Mesothelial cell of epicardium (in vitro differentiated cells): Measurements from ENCODE around the gene SLC38A3. TPM values are rescaled to one million over a fixed set of nuclear protein-coding genes. Genes with fewer than 3 reads are reported as not detected.

Experiments
- DNase-seq, 2 experiments: peaks; one replicate each; pipeline ENCODE4 v3.0.0; 2021; ENCODE audit warnings: low spot score in 2 of 2; ENCODE audit not compliant: unreplicated experiment in 2 of 2
- H3K27ac Mint-ChIP-seq: 2 replicates; pipeline ENCODE4 v1.8.0; 2021; ENCODE audit warnings: mixed read lengths
- H3K27me3 Mint-ChIP-seq: 2 replicates; pipeline ENCODE4 v1.8.0; 2021; ENCODE audit warnings: low read depth, mixed read lengths
- H3K36me3 Mint-ChIP-seq: 2 replicates; pipeline ENCODE4 v1.8.0; 2021; ENCODE audit warnings: mixed read lengths
- H3K4me1 Mint-ChIP-seq: 2 replicates; pipeline ENCODE4 v1.8.0; 2021; ENCODE audit warnings: mixed read lengths
- H3K4me3 Mint-ChIP-seq: 2 replicates; pipeline ENCODE4 v1.8.0; 2021; ENCODE audit warnings: mild to moderate bottlenecking, moderate library complexity, mixed read lengths
- H3K9me3 Mint-ChIP-seq: 2 replicates; pipeline ENCODE4 v1.8.0; 2021; ENCODE audit warnings: mixed read lengths
- CTCF ChIP-seq: fragments of 200-600 bp; sonication (generic); IDR thresholded peaks from one replicate; pipeline ENCODE4 v1.5.0; 2021; ENCODE audit warnings: antibody characterized with exemption; ENCODE audit not compliant: unreplicated experiment
- total RNA-seq: library from RNA; stranded (reverse); gene quantifications from 3 replicates; pipeline ENCODE4 v1.2.1, GENCODE V29; 2021

SLC38A3 gene
- total RNA-seq, 1 donor from 2014 or later, result 1.8 TPM

DNA sequence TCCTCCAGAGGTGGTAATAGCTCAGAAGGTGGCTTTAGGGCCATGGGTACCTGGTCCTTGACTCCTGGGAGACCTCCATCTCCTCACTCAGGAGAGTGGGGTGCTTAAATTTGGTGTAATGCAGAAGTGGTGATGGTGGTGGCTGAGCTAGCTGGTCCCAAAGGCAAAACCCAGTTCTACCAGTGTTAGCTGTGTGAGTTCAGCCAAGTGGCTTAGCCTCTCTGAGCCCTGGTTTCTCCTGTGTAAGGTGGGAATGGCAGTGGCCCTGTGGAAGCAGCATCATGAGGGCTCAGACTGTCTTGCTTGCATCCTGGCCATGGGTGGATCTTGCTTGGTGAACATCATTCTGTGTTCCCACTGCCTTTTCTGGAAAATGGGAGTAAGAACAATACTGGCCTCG is 40.6 kb upstream of the SLC38A3 start:
- H3K4me3 Mint-ChIP-seq, result no peak overlapping the region
- no peak for DNase-seq
- TF ChIP-seq CTCF, result no peak
- peaks cover 80% of the 10 kb centered on the region for H3K4me1 Mint-ChIP-seq
- H3K9me3 Mint-ChIP-seq, result no peaks in the 10 kb centered on the region
- peak overlapping the region; percentile 68 for H3K27ac Mint-ChIP-seq
- H3K36me3 Mint-ChIP-seq, result peaks cover 16% of the 10 kb centered on the region
- no peaks in the 10 kb centered on the region for H3K27me3 Mint-ChIP-seq

DNA sequence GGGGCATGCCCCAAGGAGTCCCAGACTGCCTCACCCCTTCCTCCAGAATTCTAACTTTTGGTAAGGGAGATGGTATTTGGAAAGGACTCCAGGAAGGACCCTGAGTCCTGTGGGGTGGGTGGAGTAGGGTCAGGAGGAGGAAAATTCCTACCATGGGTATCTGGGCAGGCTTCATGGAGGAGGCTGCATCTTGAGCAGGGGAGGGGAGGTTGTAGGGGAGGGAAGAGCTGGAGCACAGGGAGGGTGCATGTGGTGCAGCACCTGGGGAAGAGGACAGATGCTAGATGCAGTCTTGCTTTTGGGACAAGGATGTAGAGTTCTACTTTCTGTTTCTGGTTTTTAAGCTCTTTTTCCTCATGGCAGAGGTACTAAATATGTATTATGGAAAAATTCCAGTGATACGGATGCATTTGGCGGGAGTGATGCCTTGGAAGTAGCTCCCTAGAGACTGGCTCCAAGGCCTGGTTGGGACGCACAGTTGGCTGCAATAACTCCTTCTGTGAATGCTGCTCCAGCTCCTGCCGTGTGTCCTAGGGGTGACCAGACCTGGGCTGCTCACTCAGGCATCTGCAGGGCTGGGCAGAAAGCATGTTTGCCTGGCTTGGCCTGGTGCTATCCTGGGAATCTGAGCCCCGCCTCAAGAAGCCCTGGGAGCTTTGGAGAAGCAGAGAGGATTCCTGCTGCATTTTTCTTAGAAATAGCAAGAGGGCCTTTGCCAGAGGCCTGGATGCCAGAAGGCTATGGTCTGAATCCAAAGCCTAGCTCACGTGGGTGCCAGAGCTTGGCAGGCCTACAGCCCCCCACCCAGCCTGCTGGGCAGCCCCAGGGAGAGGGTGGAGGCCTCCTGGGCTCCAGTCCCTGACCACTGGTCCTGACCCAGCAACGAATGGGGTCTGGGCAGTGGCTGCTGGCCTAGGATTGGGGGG is 39.8 kb upstream of the SLC38A3 start:
- H3K9me3 Mint-ChIP-seq, result no peaks in the 10 kb centered on the region
- peaks cover 12% of the 10 kb centered on the region for H3K36me3 Mint-ChIP-seq
- no peaks in the 10 kb centered on the region for H3K27me3 Mint-ChIP-seq
- peaks cover 73% of the 10 kb centered on the region for H3K4me1 Mint-ChIP-seq
- H3K27ac Mint-ChIP-seq, result peak overlapping the region; percentile 94
- H3K4me3 Mint-ChIP-seq, result no peak overlapping the region
- no peak for DNase-seq
- no peak for TF ChIP-seq CTCF

DNA sequence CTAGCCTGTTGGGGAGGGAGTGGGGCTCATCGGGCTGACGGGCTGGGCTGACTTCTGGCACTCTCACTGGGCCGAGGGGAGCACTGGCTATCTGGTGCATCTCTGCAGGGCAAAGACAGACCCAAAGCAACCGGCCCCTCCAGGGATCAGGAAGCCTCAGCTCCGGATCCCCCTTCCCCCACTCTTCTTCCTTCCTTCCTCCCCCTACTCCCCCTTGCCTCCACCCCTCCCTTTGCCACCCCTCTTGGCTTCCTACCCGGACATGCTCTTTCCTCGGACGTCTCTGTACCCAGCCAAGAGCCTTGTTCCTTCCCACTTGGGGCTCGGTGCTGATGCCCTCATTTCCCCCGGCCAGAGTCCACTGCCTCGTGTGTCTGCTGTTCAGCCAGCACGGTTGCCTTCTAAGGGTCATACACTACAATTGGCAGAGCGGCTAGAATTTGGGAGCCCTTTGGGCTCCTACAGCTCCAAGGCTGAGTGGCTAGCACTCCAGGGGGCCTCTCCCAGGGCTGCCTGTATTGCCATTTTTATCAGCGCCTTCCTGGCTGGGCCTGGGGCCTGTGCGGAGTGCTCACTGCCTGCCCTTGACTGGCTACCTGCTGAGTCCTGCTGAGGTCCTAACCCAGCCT is 39.0 kb upstream of the SLC38A3 start:
- Mint-ChIP-seq H3K4me1 (peaks cover 68% of the 10 kb centered on the region), H3K27me3 (no peaks in the 10 kb centered on the region), H3K27ac (peak overlapping the region; percentile 94), H3K4me3 (peak overlapping the region; percentile 57), H3K9me3 (no peaks in the 10 kb centered on the region), H3K36me3 (peaks cover 12% of the 10 kb centered on the region)
- TF ChIP-seq CTCF, result no peak
- DNase-seq, result no peak

DNA sequence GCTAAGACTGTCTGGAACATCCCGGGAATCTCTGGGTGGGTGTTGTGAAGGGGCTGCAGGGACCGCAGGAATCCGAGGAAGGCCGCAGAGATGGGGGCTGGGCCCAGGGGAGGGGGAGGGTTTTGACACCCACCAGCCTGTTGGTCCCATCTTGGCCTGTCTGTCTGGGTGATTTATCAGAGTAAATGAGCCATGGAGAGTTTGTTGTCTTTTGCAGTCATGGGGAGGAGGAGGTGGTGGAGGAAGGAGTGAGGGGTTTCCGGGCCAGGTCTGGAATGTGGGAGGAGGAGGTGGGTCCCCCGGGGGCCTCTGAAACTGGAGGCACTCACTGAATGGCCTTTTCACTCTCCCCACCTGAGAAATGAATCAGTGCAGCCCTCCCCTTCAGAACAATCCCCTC is 38.5 kb upstream of the SLC38A3 start:
- Mint-ChIP-seq H3K4me1 (peaks cover 62% of the 10 kb centered on the region), H3K9me3 (no peaks in the 10 kb centered on the region), H3K27ac (peak overlapping the region; percentile 94), H3K27me3 (no peaks in the 10 kb centered on the region), H3K4me3 (peak overlapping the region; percentile 57), H3K36me3 (peaks cover 11% of the 10 kb centered on the region)
- no peak for TF ChIP-seq CTCF
- DNase-seq, result no peak

- Mint-ChIP-seq H3K27ac (peak overlapping the region; percentile 94), H3K4me3 (peak overlapping the region; percentile 57), H3K4me1 (peaks cover 58% of the 10 kb centered on the region), H3K9me3 (no peaks in the 10 kb centered on the region), H3K27me3 (no peaks in the 10 kb centered on the region), H3K36me3 (peaks cover 11% of the 10 kb centered on the region)
- no peak for TF ChIP-seq CTCF
- DNase-seq, result no peak
Observed at GRCh38 chr3:50167069-50167840, 37.8 kb upstream of the SLC38A3 start.
